ENCODE measurements around the gene COL4A2. TPM values are rescaled to one million over a fixed set of nuclear protein-coding genes. Genes with fewer than 3 reads are reported as not detected.

Gene COL4A2
- total RNA-seq, 1 donor from 2014 or later = 60.9 TPM

GRCh38 chr13:110336108-110336507 is 29.0 kb downstream of the COL4A2 start:
- TF ChIP-seq CTCF (IDR thresholded peaks at IDR 0.05; ENCODE audit: partially characterized antibody, unreplicated experiment) = no peak
- Mint-ChIP-seq H3K36me3 (ENCODE audit: unreplicated experiment) (peaks cover 5% of the 10 kb centered on the region), H3K27ac (ENCODE audit: unreplicated experiment) (no peak overlapping the region), H3K9me3 (ENCODE audit: unreplicated experiment) (peaks cover 2% of the 10 kb centered on the region), H3K27me3 (ENCODE audit: unreplicated experiment) (no peaks in the 10 kb centered on the region), H3K4me1 (ENCODE audit: low read depth, unreplicated experiment) (peaks cover 10% of the 10 kb centered on the region), H3K4me3 (ENCODE audit: unreplicated experiment) (no peak overlapping the region)
- DNase-seq = no peak

- H3K27me3 Mint-ChIP-seq (ENCODE audit: unreplicated experiment) = no peaks in the 10 kb centered on the region
- no peak overlapping the region for H3K4me3 Mint-ChIP-seq (ENCODE audit: unreplicated experiment)
- peaks cover 2% of the 10 kb centered on the region for H3K9me3 Mint-ChIP-seq (ENCODE audit: unreplicated experiment)
- TF ChIP-seq CTCF (IDR thresholded peaks at IDR 0.05; ENCODE audit: partially characterized antibody, unreplicated experiment) = no peak
- no peak overlapping the region for H3K27ac Mint-ChIP-seq (ENCODE audit: unreplicated experiment)
- DNase-seq = no peak
- H3K36me3 Mint-ChIP-seq (ENCODE audit: unreplicated experiment) = peaks cover 5% of the 10 kb centered on the region
- peaks cover 10% of the 10 kb centered on the region for H3K4me1 Mint-ChIP-seq (ENCODE audit: low read depth, unreplicated experiment)
Measured at GRCh38 chr13:110336681-110337080, 29.6 kb downstream of the COL4A2 start.

GRCh38 chr13:110337247-110337646 is 30.2 kb downstream of the COL4A2 start:
- Mint-ChIP-seq H3K4me1 (ENCODE audit: low read depth, unreplicated experiment) (peaks cover 10% of the 10 kb centered on the region), H3K27ac (ENCODE audit: unreplicated experiment) (no peak overlapping the region), H3K36me3 (ENCODE audit: unreplicated experiment) (peaks cover 5% of the 10 kb centered on the region), H3K27me3 (ENCODE audit: unreplicated experiment) (no peaks in the 10 kb centered on the region), H3K4me3 (ENCODE audit: unreplicated experiment) (no peak overlapping the region), H3K9me3 (ENCODE audit: unreplicated experiment) (peaks cover 2% of the 10 kb centered on the region)
- DNase-seq = no peak
- TF ChIP-seq CTCF (IDR thresholded peaks at IDR 0.05; ENCODE audit: partially characterized antibody, unreplicated experiment) = no peak

- Mint-ChIP-seq H3K27me3 (ENCODE audit: unreplicated experiment) (no peaks in the 10 kb centered on the region), H3K4me1 (ENCODE audit: low read depth, unreplicated experiment) (peaks cover 13% of the 10 kb centered on the region), H3K9me3 (ENCODE audit: unreplicated experiment) (no peaks in the 10 kb centered on the region), H3K27ac (ENCODE audit: unreplicated experiment) (no peak overlapping the region), H3K4me3 (ENCODE audit: unreplicated experiment) (no peak overlapping the region), H3K36me3 (ENCODE audit: unreplicated experiment) (peaks cover 5% of the 10 kb centered on the region)
- DNase-seq = no peak
- no peak for TF ChIP-seq CTCF (IDR thresholded peaks at IDR 0.05; ENCODE audit: partially characterized antibody, unreplicated experiment)
Measured at GRCh38 chr13:110338441-110339101, 31.5 kb downstream of the COL4A2 start.

GRCh38 chr13:110339263-110339662 is 32.2 kb downstream of the COL4A2 start:
- Mint-ChIP-seq H3K27me3 (ENCODE audit: unreplicated experiment) (no peaks in the 10 kb centered on the region), H3K9me3 (ENCODE audit: unreplicated experiment) (no peaks in the 10 kb centered on the region), H3K27ac (ENCODE audit: unreplicated experiment) (no peak overlapping the region), H3K4me3 (ENCODE audit: unreplicated experiment) (no peak overlapping the region), H3K4me1 (ENCODE audit: low read depth, unreplicated experiment) (peaks cover 13% of the 10 kb centered on the region), H3K36me3 (ENCODE audit: unreplicated experiment) (peaks cover 5% of the 10 kb centered on the region)
- no peak for DNase-seq
- no peak for TF ChIP-seq CTCF (IDR thresholded peaks at IDR 0.05; ENCODE audit: partially characterized antibody, unreplicated experiment)
